GM18502 (cell line): Measurements from ENCODE around the gene P2RY6.

ENCODE experiments used
- ATAC-seq: cut with Tn5 transposase; IDR thresholded peaks from one replicate; pipeline ENCODE4 v1.9.1; 2021; ENCODE audit warnings: mild to moderate bottlenecking; ENCODE audit not compliant: unreplicated experiment, poor library complexity

The P2RY6 gene

GRCh38 chr11:73312036-73312435, 39.9 kb downstream of the P2RY6 start:
- ATAC-seq = no peak

GRCh38 chr11:73312851-73313327, 40.8 kb downstream of the P2RY6 start:
- no peak for ATAC-seq

- ATAC-seq = no peak
Measured at GRCh38 chr11:73313652-73314051, 41.5 kb downstream of the P2RY6 start.

- no peak for ATAC-seq
Measured at GRCh38 chr11:73314117-73314961, 42.2 kb downstream of the P2RY6 start.

GRCh38 chr11:73315293-73316020, 43.3 kb downstream of the P2RY6 start:
- ATAC-seq = no peak

GRCh38 chr11:73316422-73316821, 44.3 kb downstream of the P2RY6 start:
- ATAC-seq = no peak

- no peak for ATAC-seq
Measured at GRCh38 chr11:73317373-73317772, 45.2 kb downstream of the P2RY6 start.

GRCh38 chr11:73317803-73318202, 45.7 kb downstream of the P2RY6 start:
- no peak for ATAC-seq

GRCh38 chr11:73318501-73319011, 46.4 kb downstream of the P2RY6 start:
- no peak for ATAC-seq

- ATAC-seq = no peak
Measured at GRCh38 chr11:73320763-73321603, 48.8 kb downstream of the P2RY6 start.

GRCh38 chr11:73321604-73322381, 49.7 kb downstream of the P2RY6 start:
- no peak for ATAC-seq

- no peak for ATAC-seq
Measured at GRCh38 chr11:73322382-73323306, 50.5 kb downstream of the P2RY6 start.

GRCh38 chr11:73323464-73323863, 51.3 kb downstream of the P2RY6 start:
- no peak for ATAC-seq

GRCh38 chr11:73324116-73324515, 52.0 kb downstream of the P2RY6 start:
- ATAC-seq = no peak

- ATAC-seq = peak; percentile 8
Measured at GRCh38 chr11:73324665-73325035, 52.5 kb downstream of the P2RY6 start.

GRCh38 chr11:73325036-73325981, 53.2 kb downstream of the P2RY6 start:
- peak; percentile 70 for ATAC-seq

GRCh38 chr11:73326929-73327811, 55.0 kb downstream of the P2RY6 start:
- no peak for ATAC-seq
